Measurements from ENCODE around the gene PCF11. TPM values are rescaled to one million over a fixed set of nuclear protein-coding genes. Genes with fewer than 3 reads are reported as not detected.

PCF11 gene
- total and polyA plus RNA-seq, 2 of the 13 experiments (the other 11 are each of a cell fraction or from before 2014, with no cell fraction given) = 40.3 to 47.7 TPM

- TF ChIP-seq ZNF318 (CRISPR knock-in tag; IDR thresholded peaks at IDR 0.05) = no peak
- no peak for TF ChIP-seq JUNB (CRISPR knock-in tag; IDR thresholded peaks at IDR 0.05; ENCODE audit: borderline replicate concordance)
- no peak; the same call in 1 of the 2 replicates for TF ChIP-seq ZNF274 (CRISPR knock-in tag; IDR thresholded peaks at IDR 0.05)
- TF ChIP-seq STAT5B (CRISPR knock-in tag; IDR thresholded peaks at IDR 0.05) = peak; percentile 59; the same call in 1 of the 2 replicates
- no peak for TF ChIP-seq ZNF564 (CRISPR knock-in tag; IDR thresholded peaks at IDR 0.05)
- peak; percentile 95 for TF ChIP-seq PHF20 (CRISPR knock-in tag; IDR thresholded peaks at IDR 0.05)
- TF ChIP-seq TGIF2 (CRISPR knock-in tag; IDR thresholded peaks at IDR 0.05) = peak; percentile 69; the same call in 1 of the 2 replicates
- TF ChIP-seq ZNF775 (CRISPR knock-in tag; IDR thresholded peaks at IDR 0.05; ENCODE audit: borderline replicate concordance) = 0 out of 2 replicates have a peak, but pooled peaks have one; percentile 38
- no peak for TF ChIP-seq ZC3H4 (CRISPR knock-in tag; IDR thresholded peaks at IDR 0.05; ENCODE audit: borderline replicate concordance)
- peak; percentile 54; the same call in 1 of the 2 replicates for TF ChIP-seq SALL2 (CRISPR knock-in tag; IDR thresholded peaks at IDR 0.05)
- TF ChIP-seq CERS6 (CRISPR knock-in tag; IDR thresholded peaks at IDR 0.05) = no peak
- TF ChIP-seq NFE2L1 (CRISPR knock-in tag; IDR thresholded peaks at IDR 0.05; ENCODE audit: borderline replicate concordance) = no peak
- no peak for TF ChIP-seq SP5 (CRISPR knock-in tag; IDR thresholded peaks at IDR 0.05; ENCODE audit: borderline replicate concordance, low read depth)
- TF ChIP-seq ARID4A (CRISPR knock-in tag; IDR thresholded peaks at IDR 0.05; ENCODE audit: borderline replicate concordance) = peak; percentile 99
- no peak for TF ChIP-seq ZNF251 (CRISPR knock-in tag; IDR thresholded peaks at IDR 0.05)
These were observed 36.7 kb downstream of the PCF11 start, which contains the start of gene ANKRD42 (continued) for GRCh38 chr11:83193315-83194280.
